ENCODE measurements around the gene TMTC1. TPM values are rescaled to one million over a fixed set of nuclear protein-coding genes. Genes with fewer than 3 reads are reported as not detected.

TMTC1 gene
- polyA plus RNA-seq, 1 donor (not counting 4 experiments of a cell fraction or from before 2014, with no cell fraction given), result 3.7 TPM

- peaks cover 3% of the 10 kb centered on the region for H3K4me1 ChIP-seq (ENCODE audit: control insufficient read depth, extremely low read depth, insufficient read depth, low read length)
- H3K4me3 ChIP-seq (ENCODE audit: control insufficient read depth in 2 of 3, extremely low read depth in 1 of 3, insufficient read depth in 2 of 3, low read depth in 1 of 3, low read length in 3 of 3), result peak overlapping the region; percentile 51 to 72 (median 55)
- no peak for TF ChIP-seq EZH2 (IDR thresholded peaks at IDR 0.05; ENCODE audit: low read length)
- TF ChIP-seq, protein P1, sequence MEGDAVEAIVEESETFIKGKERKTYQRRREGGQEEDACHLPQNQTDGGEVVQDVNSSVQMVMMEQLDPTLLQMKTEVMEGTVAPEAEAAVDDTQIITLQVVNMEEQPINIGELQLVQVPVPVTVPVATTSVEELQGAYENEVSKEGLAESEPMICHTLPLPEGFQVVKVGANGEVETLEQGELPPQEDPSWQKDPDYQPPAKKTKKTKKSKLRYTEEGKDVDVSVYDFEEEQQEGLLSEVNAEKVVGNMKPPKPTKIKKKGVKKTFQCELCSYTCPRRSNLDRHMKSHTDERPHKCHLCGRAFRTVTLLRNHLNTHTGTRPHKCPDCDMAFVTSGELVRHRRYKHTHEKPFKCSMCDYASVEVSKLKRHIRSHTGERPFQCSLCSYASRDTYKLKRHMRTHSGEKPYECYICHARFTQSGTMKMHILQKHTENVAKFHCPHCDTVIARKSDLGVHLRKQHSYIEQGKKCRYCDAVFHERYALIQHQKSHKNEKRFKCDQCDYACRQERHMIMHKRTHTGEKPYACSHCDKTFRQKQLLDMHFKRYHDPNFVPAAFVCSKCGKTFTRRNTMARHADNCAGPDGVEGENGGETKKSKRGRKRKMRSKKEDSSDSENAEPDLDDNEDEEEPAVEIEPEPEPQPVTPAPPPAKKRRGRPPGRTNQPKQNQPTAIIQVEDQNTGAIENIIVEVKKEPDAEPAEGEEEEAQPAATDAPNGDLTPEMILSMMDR (optimal IDR thresholded peaks at IDR 0.05 in 1 of 3, IDR thresholded peaks at IDR 0.05 in 1 of 3, conservative IDR thresholded peaks at IDR 0.05 in 1 of 3; ENCODE audit: extremely low read depth in 1 of 3, insufficient read depth in 2 of 3, low read length in 3 of 3), result no peak
- no peaks in the 10 kb centered on the region for H3K36me3 ChIP-seq (ENCODE audit: control insufficient read depth in 2 of 2, extremely low read depth in 1 of 2, insufficient read depth in 2 of 2, low read length in 2 of 2)
- dilution Hi-C loops (cut with MboI; ENCODE audit: extremely low pct_ligation_motif_present, low sequenced_read_pairs), result no loop called here
- H3K9me3 ChIP-seq (ENCODE audit: control insufficient read depth, low read depth, low read length), result no peaks in the 10 kb centered on the region
- peaks cover 22% of the 10 kb centered on the region for H3K27me3 ChIP-seq (ENCODE audit: control insufficient read depth, extremely low read depth, insufficient read depth, low read length)
- peak overlapping the region; percentile 50 for H3K9ac ChIP-seq (ENCODE audit: control insufficient read depth, extremely low read depth, insufficient read depth, low read length)
- H3K79me2 ChIP-seq (ENCODE audit: control insufficient read depth, insufficient read depth, low read length), result no peaks in the 10 kb centered on the region
- H4K20me1 ChIP-seq (ENCODE audit: control insufficient read depth, extremely low read depth, insufficient read depth, low read length), result no peaks in the 10 kb centered on the region
- H3K9me1 ChIP-seq (ENCODE audit: control insufficient read depth, extremely low read depth, insufficient read depth, low read length), result no peaks in the 10 kb centered on the region
- DNase-seq (ENCODE audit: low read depth, low spot score), result no peak
- H3K27ac ChIP-seq (ENCODE audit: control insufficient read depth, insufficient read depth, low read length), result peak overlapping the region; percentile 14
- peak; percentile 23 for FAIRE-seq
- peak overlapping the region; percentile 85 for H3K4me2 ChIP-seq (ENCODE audit: control insufficient read depth, extremely low read depth, insufficient read depth, low read depth, low read length)
- no peak overlapping the region for H2AFZ ChIP-seq (ENCODE audit: control insufficient read depth, low read length)
These were observed 1.4 kb downstream of the TMTC1 start for GRCh38 chr12:29782285-29782870.

DNA sequence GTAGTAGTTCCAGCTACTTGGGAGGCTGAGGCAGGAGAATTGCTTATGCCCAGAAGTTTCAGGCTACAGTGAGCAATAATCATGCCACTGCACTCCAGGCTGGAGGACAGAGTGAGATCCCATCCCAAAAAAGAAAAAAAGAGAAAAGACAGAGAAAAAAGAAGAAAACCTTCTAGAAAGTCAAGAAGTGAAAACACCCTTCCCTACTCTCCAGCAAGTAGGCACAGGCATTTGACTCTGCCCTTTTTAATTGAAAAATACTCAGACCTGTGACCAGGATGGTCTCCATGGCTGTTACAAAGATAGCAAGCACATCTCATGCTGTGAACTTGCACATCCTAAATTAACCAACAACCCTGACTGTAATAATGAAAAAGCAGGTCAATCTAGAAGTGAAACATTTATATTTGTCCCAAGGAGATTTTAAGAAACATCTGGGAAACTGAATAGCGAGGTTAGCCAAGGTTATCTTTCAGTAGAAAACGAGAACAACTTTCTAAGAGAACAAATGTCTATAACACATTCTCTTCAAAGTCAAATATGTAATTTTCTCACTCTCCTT, 2.0 kb downstream of the TMTC1 start:
- Histone ChIP-seq H3K9ac (ENCODE audit: control insufficient read depth, extremely low read depth, insufficient read depth, low read length) (no peak overlapping the region), H3K4me2 (ENCODE audit: control insufficient read depth, extremely low read depth, insufficient read depth, low read depth, low read length) (peak overlapping the region; percentile 85), H3K27ac (ENCODE audit: control insufficient read depth, insufficient read depth, low read length) (no peak overlapping the region), H3K9me1 (ENCODE audit: control insufficient read depth, extremely low read depth, insufficient read depth, low read length) (no peaks in the 10 kb centered on the region), H3K9me3 (ENCODE audit: control insufficient read depth, low read depth, low read length) (no peaks in the 10 kb centered on the region), H3K79me2 (ENCODE audit: control insufficient read depth, insufficient read depth, low read length) (no peaks in the 10 kb centered on the region), H3K36me3 (ENCODE audit: control insufficient read depth in 2 of 2, extremely low read depth in 1 of 2, insufficient read depth in 2 of 2, low read length in 2 of 2) (no peaks in the 10 kb centered on the region), H3K4me3 (ENCODE audit: control insufficient read depth in 2 of 3, extremely low read depth in 1 of 3, insufficient read depth in 2 of 3, low read depth in 1 of 3, low read length in 3 of 3) (peak overlapping the region in 2 of 3 experiments; percentile 55 to 72), H2AFZ (ENCODE audit: control insufficient read depth, low read length) (no peak overlapping the region), H3K4me1 (ENCODE audit: control insufficient read depth, extremely low read depth, insufficient read depth, low read length) (peaks cover 3% of the 10 kb centered on the region), H3K27me3 (ENCODE audit: control insufficient read depth, extremely low read depth, insufficient read depth, low read length) (peaks cover 22% of the 10 kb centered on the region), H4K20me1 (ENCODE audit: control insufficient read depth, extremely low read depth, insufficient read depth, low read length) (no peaks in the 10 kb centered on the region)
- TF ChIP-seq, protein P1 (optimal IDR thresholded peaks at IDR 0.05 in 1 of 3, IDR thresholded peaks at IDR 0.05 in 1 of 3, conservative IDR thresholded peaks at IDR 0.05 in 1 of 3; ENCODE audit: extremely low read depth in 1 of 3, insufficient read depth in 2 of 3, low read length in 3 of 3), result no peak
- no peak for TF ChIP-seq EZH2 (IDR thresholded peaks at IDR 0.05; ENCODE audit: low read length)
- FAIRE-seq (no peak), DNase-seq (ENCODE audit: low read depth, low spot score) (no peak)
- dilution Hi-C loops (cut with MboI; ENCODE audit: extremely low pct_ligation_motif_present, low sequenced_read_pairs), result no loop called here
